HL-60 (cell line): ENCODE data around the gene LKAAEAR1.

Experiments used
- POLR2AphosphoS5 ChIP-seq: IDR thresholded peaks from 2 replicates; pipeline ENCODE4 v1.6.1; 2012; ENCODE audit warnings: low read depth
- TF ChIP-seq, protein P1 (sequence below): IDR thresholded peaks from one replicate; pipeline ENCODE4 v1.5.1; 2011; ENCODE audit warnings: low read length, control low read depth, inconsistent platforms; ENCODE audit not compliant: insufficient read depth

DNA sequence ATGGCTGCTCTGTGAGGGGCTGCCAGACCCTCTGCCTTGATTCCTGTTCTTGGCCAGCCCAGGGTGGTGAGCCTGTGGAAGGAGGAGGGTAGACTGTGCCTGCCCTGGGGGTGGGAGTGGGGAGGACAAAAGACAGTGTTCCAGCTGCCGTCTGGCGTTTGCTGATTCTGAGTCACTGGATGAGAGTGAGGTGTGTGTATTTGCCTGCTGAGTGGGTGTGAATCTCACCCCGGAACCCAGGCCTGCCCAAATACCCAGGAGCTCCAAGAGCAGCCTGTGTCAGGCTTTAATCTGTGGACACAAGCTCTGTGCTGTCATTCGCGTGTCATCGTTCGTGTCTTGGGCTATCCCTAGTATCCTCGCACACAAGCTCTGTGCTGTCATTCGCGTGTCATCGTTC, 2.6 kb upstream of the LKAAEAR1 start:
- TF ChIP-seq, protein P1, sequence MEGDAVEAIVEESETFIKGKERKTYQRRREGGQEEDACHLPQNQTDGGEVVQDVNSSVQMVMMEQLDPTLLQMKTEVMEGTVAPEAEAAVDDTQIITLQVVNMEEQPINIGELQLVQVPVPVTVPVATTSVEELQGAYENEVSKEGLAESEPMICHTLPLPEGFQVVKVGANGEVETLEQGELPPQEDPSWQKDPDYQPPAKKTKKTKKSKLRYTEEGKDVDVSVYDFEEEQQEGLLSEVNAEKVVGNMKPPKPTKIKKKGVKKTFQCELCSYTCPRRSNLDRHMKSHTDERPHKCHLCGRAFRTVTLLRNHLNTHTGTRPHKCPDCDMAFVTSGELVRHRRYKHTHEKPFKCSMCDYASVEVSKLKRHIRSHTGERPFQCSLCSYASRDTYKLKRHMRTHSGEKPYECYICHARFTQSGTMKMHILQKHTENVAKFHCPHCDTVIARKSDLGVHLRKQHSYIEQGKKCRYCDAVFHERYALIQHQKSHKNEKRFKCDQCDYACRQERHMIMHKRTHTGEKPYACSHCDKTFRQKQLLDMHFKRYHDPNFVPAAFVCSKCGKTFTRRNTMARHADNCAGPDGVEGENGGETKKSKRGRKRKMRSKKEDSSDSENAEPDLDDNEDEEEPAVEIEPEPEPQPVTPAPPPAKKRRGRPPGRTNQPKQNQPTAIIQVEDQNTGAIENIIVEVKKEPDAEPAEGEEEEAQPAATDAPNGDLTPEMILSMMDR = no peak
- no peak for TF ChIP-seq POLR2AphosphoS5
